MCF 10A (cell line): Measurements from ENCODE around the gene MAD2L2. TPM values are rescaled to one million over a fixed set of nuclear protein-coding genes. Genes with fewer than 3 reads are reported as not detected.

Experiments used
- BruUV-seq: library from RNA; stranded (reverse); fragments of 400-500 nt; replicated peaks from 2 replicates; lab custom pipeline; 2021; lab: Mats Ljungman, UMichigan
- CTCF ChIA-PET: fragments of 300-600 bp; sonication (Branson Sonifier 250); formaldehyde crosslinking; extraction: SDS; loops from one replicate; lab custom pipeline; 2021; ENCODE audit warnings: antibody characterized with exemption, inconsistent platforms; lab: Yijun Ruan, JAX
- POLR2A ChIA-PET: fragments of 300-600, 350-650 bp; sonication (Branson Sonifier 250); formaldehyde crosslinking; extraction: SDS; loops from one replicate; lab custom pipeline; 2020; ENCODE audit warnings: antibody characterized with exemption, inconsistent platforms; lab: Yijun Ruan, JAX
- DNase-seq: peaks from one replicate; pipeline ENCODE4 v3.0.0-alpha.2; 2018; ENCODE audit not compliant: unreplicated experiment
- H3K27ac Mint-ChIP-seq: one replicate; pipeline ENCODE4 v1.8.0; 2022; ENCODE audit warnings: mild to moderate bottlenecking, low read depth, mixed read lengths; ENCODE audit not compliant: unreplicated experiment
- H3K27me3 Mint-ChIP-seq: one replicate; pipeline ENCODE4 v1.8.0; 2022; ENCODE audit warnings: mixed read lengths; ENCODE audit not compliant: insufficient read depth, unreplicated experiment
- H3K36me3 Mint-ChIP-seq: one replicate; pipeline ENCODE4 v1.8.0; 2022; ENCODE audit warnings: mild to moderate bottlenecking, moderate library complexity, mixed read lengths; ENCODE audit not compliant: insufficient read depth, unreplicated experiment
- H3K4me1 Mint-ChIP-seq: one replicate; pipeline ENCODE4 v1.8.0; 2022; ENCODE audit warnings: mixed read lengths; ENCODE audit not compliant: insufficient read depth, unreplicated experiment
- H3K4me3 Mint-ChIP-seq: one replicate; pipeline ENCODE4 v1.8.0; 2022; ENCODE audit warnings: mild to moderate bottlenecking, moderate library complexity, mixed read lengths; ENCODE audit not compliant: unreplicated experiment
- H3K9me3 Mint-ChIP-seq: one replicate; pipeline ENCODE4 v1.8.0; 2022; ENCODE audit warnings: mixed read lengths; ENCODE audit not compliant: unreplicated experiment
- CTCF ChIP-seq: fragments of 200-600 bp; IDR thresholded peaks from one replicate; pipeline ENCODE4 v1.8.0; 2022; ENCODE audit warnings: antibody characterized with exemption, mild to moderate bottlenecking; ENCODE audit not compliant: unreplicated experiment
- intact Hi-C: fragments of 100-400 bp; cut with micrococcal nuclease; formaldehyde crosslinking; loops from 2 replicates; pipeline ENCODE4 v1.14.1; 2022
- total RNA-seq: library from RNA; stranded (reverse); gene quantifications from 2 replicates; pipeline ENCODE4 v1.2.3, GENCODE V29; 2022

Gene MAD2L2
- total RNA-seq, 1 experiment from 2014 or later: 46.3 TPM

GRCh38 chr1:11634365-11635192 lies 46.4 kb downstream of the MAD2L2 start:
- no peak overlapping the region for H3K4me3 Mint-ChIP-seq
- BruUV-seq: no TSS peak
- TF ChIP-seq CTCF: no peak

GRCh38 chr1:11629184-11630016 lies 51.5 kb downstream of the MAD2L2 start:
- POLR2A ChIA-PET: no interaction called here
- intact Hi-C loops: no loop called here
- Mint-ChIP-seq H3K9me3 (no peaks in the 10 kb centered on the region), H3K4me1 (no peaks in the 10 kb centered on the region), H3K4me3 (no peak overlapping the region), H3K36me3 (peaks cover 7% of the 10 kb centered on the region), H3K27me3 (peaks cover 58% of the 10 kb centered on the region), H3K27ac (no peak overlapping the region)
- CTCF ChIA-PET: interaction anchor here (0.6 kb wide), 1 partner anchor 478 kb away, joined by 3 read pairs; no protein-coding TSS in a partner anchor
- DNase-seq: no peak
- TF ChIP-seq CTCF: no peak
- BruUV-seq: no TSS peak

More at GRCh38 chr1:11634365-11635192, 46.4 kb downstream of the MAD2L2 start:
- Mint-ChIP-seq H3K36me3 (peaks cover 7% of the 10 kb centered on the region), H3K4me1 (no peaks in the 10 kb centered on the region), H3K9me3 (no peaks in the 10 kb centered on the region), H3K27ac (no peak overlapping the region), H3K27me3 (peaks cover 27% of the 10 kb centered on the region)
- ChIA-PET CTCF (interaction anchor here (0.6 to 4.7 kb wide), 5 partner anchors 8 to 597 kb away, joined by 3 to 15 read pairs (median 3); no protein-coding TSS in a partner anchor), POLR2A (interaction anchor here (0.6 kb wide), 2 partner anchors 175 to 1105 kb away, joined by 3 to 5 read pairs; no protein-coding TSS in a partner anchor)
- intact Hi-C loops: no loop called here
- no peak for DNase-seq

GRCh38 chr1:11628767-11629166 lies 52.2 kb downstream of the MAD2L2 start:
- ChIA-PET CTCF (no interaction called here), POLR2A (no interaction called here)
- peaks cover 64% of the 10 kb centered on the region for H3K27me3 Mint-ChIP-seq
- intact Hi-C loops: no loop called here
- TF ChIP-seq CTCF: no peak
- H3K27ac Mint-ChIP-seq: no peak overlapping the region
- no TSS peak for BruUV-seq
- H3K36me3 Mint-ChIP-seq: peaks cover 7% of the 10 kb centered on the region
- H3K4me1 Mint-ChIP-seq: no peaks in the 10 kb centered on the region
- no peak for DNase-seq
- H3K4me3 Mint-ChIP-seq: no peak overlapping the region
- H3K9me3 Mint-ChIP-seq: no peaks in the 10 kb centered on the region

DNA sequence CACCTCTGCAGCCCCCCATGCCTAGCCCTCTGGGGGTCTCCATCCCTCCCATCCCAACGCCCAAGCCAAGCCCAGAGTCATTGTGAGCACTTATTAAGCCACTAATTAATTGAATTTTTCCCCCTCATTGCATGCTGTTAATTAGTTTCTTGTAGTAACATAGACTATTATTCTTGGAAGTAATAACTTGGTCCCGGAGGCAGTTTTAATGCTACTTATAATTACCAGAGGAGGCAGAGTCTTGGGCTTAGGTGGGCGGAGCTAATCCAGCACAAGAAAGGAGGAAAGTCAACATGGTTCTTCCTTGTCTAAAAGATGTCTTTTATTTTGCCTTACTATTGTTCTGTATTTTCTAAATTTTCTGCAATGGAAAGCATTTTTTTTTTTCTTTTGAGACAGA lies 54.4 kb downstream of the MAD2L2 start:
- no peaks in the 10 kb centered on the region for H3K9me3 Mint-ChIP-seq
- ChIA-PET CTCF (no interaction called here), POLR2A (interaction anchor here (0.6 kb wide), 2 partner anchors 27 to 427 kb away, joined by 3 to 4 read pairs; no protein-coding TSS in a partner anchor)
- intact Hi-C loops: no loop called here
- H3K27me3 Mint-ChIP-seq: peaks cover 75% of the 10 kb centered on the region
- no peak for TF ChIP-seq CTCF
- peaks cover 2% of the 10 kb centered on the region for H3K36me3 Mint-ChIP-seq
- BruUV-seq: no TSS peak
- H3K4me3 Mint-ChIP-seq: no peak overlapping the region
- no peak overlapping the region for H3K27ac Mint-ChIP-seq
- H3K4me1 Mint-ChIP-seq: no peaks in the 10 kb centered on the region
- DNase-seq: no peak
